ENCODE results near the gene SSBP3.
"Not testable (repeated sequence)": the region's sequence is repeated elsewhere in the genome, so short reads cannot be mapped to it uniquely, and the experiment has no call there.

SSBP3 gene

GRCh38 chr1:54406339-54407153, at the start of gene SSBP3:
Gene SSBP3 (minus strand): TSS chr1:54406394.
- DNase-seq (ENCODE audit: low spot score) = peak; percentile 92

- no peak for DNase-seq (ENCODE audit: low spot score)
Observed at GRCh38 chr1:54453509-54453908, 47.3 kb upstream of the SSBP3 start.

- DNase-seq (ENCODE audit: low spot score) = no peak
Observed at GRCh38 chr1:54453022-54453421, 46.8 kb upstream of the SSBP3 start.

DNA sequence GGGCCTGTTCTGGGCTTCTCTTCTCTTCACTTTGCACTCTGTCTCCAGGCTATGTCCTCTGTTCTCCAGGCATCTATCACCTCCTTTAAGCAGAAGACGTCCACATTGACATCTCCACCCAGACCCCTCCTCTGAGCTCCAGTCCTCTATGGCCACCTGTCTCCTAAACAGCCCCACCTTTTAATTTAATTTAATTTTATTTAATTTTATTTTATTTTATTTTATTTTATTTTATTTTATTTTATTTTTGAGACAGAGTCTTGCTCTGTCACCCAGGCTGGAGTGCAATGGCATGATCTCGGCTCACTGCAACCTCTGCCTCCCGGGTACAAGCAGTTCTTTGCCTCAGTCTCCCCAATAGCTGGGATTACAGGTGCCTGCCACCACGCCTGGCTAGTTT, 43.2 kb upstream of the SSBP3 start:
- DNase-seq (ENCODE audit: low spot score) = not testable (repeated sequence)

GRCh38 chr1:54448801-54449200, 42.6 kb upstream of the SSBP3 start:
- not testable (repeated sequence) for DNase-seq (ENCODE audit: low spot score)

GRCh38 chr1:54447081-54447480, 40.9 kb upstream of the SSBP3 start:
- not testable (repeated sequence) for DNase-seq (ENCODE audit: low spot score)

DNA sequence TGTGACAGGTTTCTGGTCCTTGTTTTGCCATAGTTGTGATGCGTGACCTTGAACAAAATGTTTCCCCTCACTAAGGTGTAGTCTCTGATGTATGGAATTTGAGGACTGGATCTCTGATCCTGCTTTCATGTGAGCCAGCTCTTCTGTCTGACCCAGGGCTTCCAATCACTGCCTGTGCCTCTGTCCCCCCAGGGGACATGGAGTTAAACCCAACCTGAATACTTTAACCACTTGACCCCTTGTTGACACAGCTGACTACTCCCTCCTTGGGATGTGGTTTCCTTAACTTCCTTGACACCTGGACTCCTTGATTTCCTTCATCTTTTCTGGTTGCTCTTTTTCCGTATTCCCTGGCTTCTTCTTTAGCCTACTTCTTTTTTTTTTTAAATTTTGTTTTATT, 36.0 kb upstream of the SSBP3 start:
- DNase-seq (ENCODE audit: low spot score) = no peak

DNA sequence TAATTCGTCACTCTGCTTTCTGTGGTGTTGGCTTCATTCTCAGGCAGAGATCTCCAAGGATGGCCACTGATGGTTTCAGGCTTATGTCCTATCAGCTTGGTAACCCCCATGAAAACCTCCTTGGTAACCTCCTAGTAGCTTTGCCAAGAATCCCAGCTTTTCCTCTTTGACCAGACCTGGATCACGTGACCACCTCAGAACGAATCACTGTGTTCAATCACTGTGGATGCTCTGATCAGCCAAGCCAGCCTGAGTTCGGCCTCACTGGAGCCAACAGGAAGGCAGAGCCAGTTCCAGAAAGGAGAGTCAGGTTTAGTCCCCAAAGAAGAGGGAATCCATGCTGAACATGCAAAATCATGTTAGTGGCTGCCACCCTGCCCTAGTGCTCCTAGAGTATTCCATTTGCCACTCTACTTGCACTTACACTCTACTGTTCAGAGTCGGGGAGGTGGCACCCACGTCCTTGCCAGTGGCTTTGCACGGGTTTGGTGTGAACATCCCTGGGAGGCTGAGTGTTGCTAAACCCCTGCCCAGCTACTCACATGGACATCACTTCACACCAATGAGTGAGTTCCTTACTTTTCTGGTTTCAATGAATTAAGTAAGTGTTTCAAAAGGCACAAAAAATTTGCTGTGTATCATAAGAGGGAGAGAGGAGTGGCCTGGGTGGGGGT, 33.5 kb upstream of the SSBP3 start:
- DNase-seq (ENCODE audit: low spot score) = no peak

DNA sequence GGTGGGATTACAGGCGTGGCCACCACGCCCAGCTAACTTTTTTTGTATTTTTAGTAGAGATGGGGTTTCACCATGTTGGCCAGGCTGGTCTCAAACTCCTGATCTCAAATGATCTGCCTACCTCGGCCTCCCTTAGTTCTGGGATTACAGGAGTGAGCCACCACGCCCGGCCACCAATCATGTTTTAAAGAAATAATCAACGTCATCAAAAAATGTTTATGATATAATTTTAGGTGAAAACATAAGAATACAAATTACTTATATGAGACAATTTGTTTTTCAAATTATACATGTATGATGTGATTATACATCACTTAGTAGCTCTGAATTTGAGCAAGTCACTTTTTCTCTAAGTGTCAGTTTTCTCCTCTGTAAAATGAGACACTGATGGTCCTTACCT, 31.6 kb upstream of the SSBP3 start:
- no peak for DNase-seq (ENCODE audit: low spot score)

- no peak for DNase-seq (ENCODE audit: low spot score)
Observed at GRCh38 chr1:54436826-54437225, 30.6 kb upstream of the SSBP3 start.

GRCh38 chr1:54429838-54430237, 23.6 kb upstream of the SSBP3 start:
- no peak for DNase-seq (ENCODE audit: low spot score)

GRCh38 chr1:54428837-54429518, 22.8 kb upstream of the SSBP3 start:
- no peak for DNase-seq (ENCODE audit: low spot score)

DNA sequence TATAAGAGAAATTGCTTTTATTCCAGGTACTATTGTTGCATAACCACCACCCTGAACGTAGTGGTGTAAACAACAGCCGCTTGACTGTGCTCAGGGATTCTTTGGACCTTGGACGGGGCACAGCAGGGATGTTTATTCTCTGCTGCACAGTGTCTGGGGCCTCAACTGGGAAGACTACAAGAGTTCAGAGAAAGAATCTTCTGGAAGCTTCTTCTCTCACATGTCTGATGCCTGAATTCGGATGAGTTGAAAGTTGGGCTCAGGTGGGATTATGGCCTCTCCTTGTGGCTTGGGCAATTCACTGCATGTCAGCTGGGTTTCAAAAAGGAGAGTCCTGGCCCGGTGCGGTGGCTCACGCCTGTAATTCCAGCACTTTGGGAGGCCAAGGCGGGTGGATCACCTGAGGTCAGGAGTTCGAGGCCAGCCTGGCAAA, 19.0 kb upstream of the SSBP3 start:
- DNase-seq (ENCODE audit: low spot score) = peak; percentile 16

- no peak for DNase-seq (ENCODE audit: low spot score)
Observed at GRCh38 chr1:54424398-54424797, 18.2 kb upstream of the SSBP3 start.

- peak; percentile 36 for DNase-seq (ENCODE audit: low spot score)
Observed at GRCh38 chr1:54421101-54421504, 14.9 kb upstream of the SSBP3 start.

DNA sequence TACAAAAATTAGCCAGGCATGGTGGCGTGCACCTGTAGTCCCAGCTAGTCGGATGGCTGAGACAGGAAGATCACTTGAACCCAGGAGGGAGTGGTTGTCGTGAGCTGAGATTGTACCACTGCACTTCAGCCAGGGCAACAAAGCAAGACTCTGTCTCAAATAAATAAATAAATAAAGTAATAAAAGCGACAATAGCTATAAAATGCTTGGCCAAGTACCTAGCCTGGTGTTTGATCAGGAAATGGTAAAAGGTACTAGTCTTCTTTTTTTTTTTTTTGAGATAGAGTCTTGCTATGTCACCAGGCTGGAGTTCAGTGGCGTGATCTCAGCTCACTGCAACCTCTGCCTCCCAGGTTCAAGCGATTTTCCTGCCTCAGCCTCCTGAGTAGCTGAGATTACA, 12.4 kb upstream of the SSBP3 start:
- DNase-seq (ENCODE audit: low spot score) = not testable (repeated sequence)

GRCh38 chr1:54417123-54417522, 10.9 kb upstream of the SSBP3 start:
- DNase-seq (ENCODE audit: low spot score) = no peak

DNA sequence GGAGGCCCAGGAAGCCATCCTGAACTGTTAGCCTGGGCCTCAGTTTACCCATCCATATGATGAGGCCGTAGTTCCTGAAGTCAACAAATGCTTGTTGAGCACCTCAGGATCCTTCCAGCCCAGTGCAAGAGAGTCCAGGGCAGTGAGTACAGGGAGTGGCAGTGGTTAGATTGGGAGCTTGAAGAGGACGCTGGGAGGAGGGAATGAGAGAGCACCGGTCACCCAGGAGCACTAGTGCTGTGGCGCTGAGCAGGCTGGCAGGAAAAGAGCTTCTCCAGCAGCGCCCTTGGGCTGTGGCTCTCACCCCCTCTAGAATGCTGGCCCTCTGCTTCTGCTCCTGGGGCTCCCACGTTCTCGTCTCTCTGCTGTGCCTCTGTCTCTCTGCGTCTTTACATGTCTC, 10.2 kb upstream of the SSBP3 start:
- no peak for DNase-seq (ENCODE audit: low spot score)

- DNase-seq (ENCODE audit: low spot score) = no peak
Observed at GRCh38 chr1:54415991-54416390, 9.8 kb upstream of the SSBP3 start.

- no peak for DNase-seq (ENCODE audit: low spot score)
Observed at GRCh38 chr1:54415533-54415932, 9.3 kb upstream of the SSBP3 start.

DNA sequence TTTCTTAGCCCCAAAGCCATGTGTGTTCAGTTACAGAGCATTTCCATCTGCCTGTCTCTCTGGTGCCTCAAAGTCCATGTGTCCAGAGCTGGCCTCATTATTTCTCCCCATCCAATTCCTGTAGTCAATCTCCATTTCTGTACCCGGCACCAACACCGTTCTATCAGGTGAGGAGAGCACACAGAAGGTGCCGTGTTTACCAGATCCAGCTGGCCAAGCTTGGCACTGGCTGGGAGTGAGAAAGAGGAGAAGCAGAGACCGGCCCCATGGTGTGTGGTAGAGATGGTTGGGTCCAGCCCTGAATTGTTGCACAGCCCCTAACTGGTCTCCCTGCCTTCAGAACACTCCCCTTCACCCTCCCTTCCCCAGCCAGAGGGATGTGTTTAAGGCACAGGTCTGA, 7.5 kb upstream of the SSBP3 start:
- no peak for DNase-seq (ENCODE audit: low spot score)

- no peak for DNase-seq (ENCODE audit: low spot score)
Observed at GRCh38 chr1:54413295-54413694, 7.1 kb upstream of the SSBP3 start.

GRCh38 chr1:54410359-54410758, 4.2 kb upstream of the SSBP3 start:
- no peak for DNase-seq (ENCODE audit: low spot score)
